Hematopoietic multipotent progenitor cell treated with erythropoietin and hydrocortisone succinate and interleukin-3 and kit ligand, for 8 days (in vitro differentiated cells): Measurements from ENCODE around the gene DMXL2.
"Not testable (repeated sequence)": the region's sequence is repeated elsewhere in the genome, so short reads cannot be mapped to it uniquely, and the experiment has no call there.

ENCODE experiments used
- DNase-seq: peaks from one replicate; pipeline ENCODE4 v3.0.0-alpha.2; 2015

The DMXL2 gene

GRCh38 chr15:51622604-51623370 is at the start of gene DMXL2:
TSS of gene DMXL2 (minus strand) at chr15:51622771. CDS start at chr15:51622545, 226 bp downstream.
- DNase-seq: peak; percentile 48

DNA sequence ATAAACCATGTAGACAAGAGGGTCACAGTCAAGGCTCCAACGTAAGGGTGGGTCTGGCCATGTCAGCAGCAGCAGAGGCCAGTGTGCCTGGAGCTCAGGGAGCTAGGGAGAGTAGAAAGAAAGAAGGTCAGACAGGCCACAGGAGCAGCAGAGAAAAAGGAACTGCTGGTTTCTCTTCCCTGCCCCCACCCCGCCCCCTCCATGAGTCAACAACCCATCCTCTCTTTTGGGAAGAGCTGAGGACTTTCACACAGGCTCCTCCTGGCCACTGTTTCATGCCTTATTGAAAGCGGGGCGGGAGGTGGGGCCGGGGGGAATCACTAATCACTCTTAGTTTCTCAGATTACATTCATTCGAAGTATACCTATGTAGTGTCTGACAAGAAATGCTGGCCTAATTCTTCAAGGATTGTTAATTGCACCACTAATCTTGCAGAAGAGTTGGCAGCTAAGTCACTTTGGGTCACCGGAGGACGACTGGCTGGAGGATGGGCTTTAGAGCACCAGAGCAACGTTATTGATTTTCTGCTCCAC is 49.6 kb upstream of the DMXL2 start:
- DNase-seq: no peak

DNA sequence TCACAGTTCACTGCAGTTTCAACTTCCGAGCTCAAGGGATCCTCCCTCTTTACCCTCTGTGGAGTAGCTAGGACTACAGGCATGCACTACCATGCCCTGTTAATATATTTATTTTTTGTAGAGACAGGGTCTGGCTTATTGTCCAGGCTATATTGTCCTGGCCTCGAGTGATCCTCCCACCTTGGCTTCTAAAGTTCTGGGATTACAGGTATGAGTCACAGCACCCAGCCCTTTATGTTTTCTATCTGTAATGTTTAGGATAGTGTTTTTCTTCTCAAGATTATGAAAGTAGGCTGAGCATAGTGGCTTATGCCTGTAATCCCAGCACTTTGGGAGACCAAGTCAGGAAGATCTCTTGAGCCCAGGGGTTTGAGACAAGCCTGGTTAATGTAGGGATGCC is 46.8 kb upstream of the DMXL2 start:
- DNase-seq: no peak

- DNase-seq: no peak
These were observed 45.9 kb upstream of the DMXL2 start for GRCh38 chr15:51668446-51668845.

DNA sequence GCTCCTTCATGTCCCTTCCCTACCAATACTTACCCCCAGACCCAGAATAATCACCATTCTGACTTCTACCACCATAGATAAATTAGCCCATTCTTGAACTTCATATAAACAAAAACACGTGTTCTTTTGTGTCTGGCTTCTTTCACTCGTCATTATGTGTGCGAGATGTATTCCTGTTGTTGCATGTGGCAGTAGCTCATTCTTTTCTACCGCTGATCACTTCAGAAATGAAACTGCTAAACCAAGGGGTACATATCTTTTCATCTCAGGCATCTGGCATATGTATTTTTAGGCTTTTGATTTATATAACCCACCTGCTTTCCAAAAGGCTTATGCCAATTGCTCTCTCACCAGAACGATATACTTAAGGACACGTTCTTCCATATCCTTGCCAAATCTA is 44.9 kb upstream of the DMXL2 start:
- no peak for DNase-seq

DNA sequence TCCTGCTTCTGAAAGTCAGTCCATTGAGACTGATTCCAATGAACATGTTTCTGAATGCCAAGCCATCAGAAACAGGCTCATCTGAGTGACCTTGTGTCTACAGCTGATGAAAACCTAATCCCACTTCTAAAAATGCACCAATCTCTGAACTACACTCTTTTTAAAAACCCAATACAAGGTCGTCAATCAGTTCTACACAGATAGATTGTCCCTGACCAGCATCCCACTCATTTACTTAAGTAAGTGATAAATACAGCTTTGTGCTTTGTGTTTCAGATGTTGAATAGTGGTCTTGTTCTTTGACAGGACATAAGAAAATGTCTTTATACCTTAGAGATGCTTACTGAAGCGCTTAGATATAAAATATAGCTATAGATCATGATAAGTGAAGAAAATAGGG is 38.5 kb upstream of the DMXL2 start:
- DNase-seq: no peak

- no peak for DNase-seq
These were observed 36.1 kb upstream of the DMXL2 start for GRCh38 chr15:51658664-51659063.

GRCh38 chr15:51655401-51656057 is 33.0 kb upstream of the DMXL2 start:
- DNase-seq: not testable (repeated sequence)

GRCh38 chr15:51652084-51652668 is 29.6 kb upstream of the DMXL2 start:
- peak; percentile 99 for DNase-seq

DNA sequence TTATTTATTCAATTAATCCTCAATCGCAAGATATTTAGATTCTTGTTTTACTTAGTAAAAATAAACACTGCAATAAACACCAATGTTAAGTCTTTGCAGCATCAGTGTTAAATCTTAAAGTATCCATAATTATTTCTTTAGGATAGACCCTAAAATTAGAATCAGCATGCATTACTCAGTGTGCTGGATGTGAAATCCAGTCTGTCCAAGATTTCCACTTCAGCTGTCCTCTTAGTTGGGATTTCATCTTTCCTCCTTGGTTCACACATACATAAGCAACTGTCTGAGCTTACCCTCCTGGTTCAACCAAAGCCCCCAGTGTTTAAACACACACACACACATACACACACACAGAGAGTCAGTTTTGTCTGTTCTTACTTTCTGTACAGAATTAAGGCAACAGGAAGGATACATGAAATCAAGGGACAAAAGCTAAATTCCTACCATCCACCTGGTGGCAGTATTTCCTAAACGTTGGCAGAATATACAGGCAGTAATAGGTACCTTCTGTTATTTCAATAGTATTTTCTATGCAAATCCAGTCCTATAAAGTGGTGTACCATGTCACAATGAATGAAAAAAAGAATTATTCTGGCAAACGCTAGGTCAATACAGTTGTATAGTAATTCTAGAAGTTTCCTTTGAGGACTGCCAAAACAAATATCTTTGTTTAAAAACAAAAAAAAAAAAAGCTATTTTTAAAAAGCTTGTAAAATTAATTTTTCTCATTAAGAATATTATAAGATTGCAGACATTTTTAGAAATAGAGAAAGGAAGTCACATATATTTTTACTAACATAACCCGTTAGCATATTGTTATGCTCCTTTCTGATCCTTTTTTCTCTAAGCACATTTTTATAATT is 27.3 kb upstream of the DMXL2 start:
- peak; percentile 92 for DNase-seq

DNA sequence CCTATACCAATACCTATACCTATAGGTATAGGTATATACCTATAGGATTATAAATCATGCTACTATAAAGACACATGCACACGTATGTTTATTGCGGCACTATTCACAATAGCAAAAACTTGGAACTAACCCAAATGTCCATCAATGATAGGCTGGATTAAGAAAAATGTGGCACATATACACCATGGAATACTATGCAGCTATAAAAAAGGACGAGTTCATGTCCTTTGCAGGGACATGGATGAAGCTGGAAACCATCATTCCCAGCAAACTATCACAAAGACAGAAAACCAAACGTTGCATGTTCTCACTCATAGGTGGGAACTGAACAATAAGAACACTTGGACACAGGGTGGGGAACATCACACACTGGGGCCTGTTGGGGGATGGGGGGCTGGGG is 26.1 kb upstream of the DMXL2 start:
- not testable (repeated sequence) for DNase-seq

- DNase-seq: not testable (repeated sequence)
These were observed 25.5 kb upstream of the DMXL2 start for GRCh38 chr15:51648101-51648500.

DNA sequence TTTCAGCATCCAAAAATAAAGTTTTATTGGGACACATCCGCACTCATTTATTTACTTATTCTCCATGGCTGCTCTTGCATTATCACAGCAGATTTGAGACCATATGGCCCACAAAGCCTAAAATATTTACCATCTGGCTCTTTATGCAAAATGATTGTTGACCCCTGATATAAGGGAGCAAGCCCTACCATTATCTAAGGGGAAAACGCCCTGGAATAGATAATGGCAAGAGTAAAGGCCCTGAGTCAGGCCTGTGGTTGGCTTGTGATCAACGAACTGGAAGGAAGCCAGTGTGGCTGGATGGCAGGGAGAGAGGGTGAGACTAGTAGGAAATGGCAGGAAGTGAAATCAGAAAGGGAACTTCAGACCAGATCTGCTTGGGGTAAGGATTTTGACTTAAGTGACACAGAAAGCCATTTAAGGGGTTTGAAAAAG is 24.6 kb upstream of the DMXL2 start:
- peak; percentile 96 for DNase-seq

- DNase-seq: no peak
These were observed 20.1 kb upstream of the DMXL2 start for GRCh38 chr15:51642696-51643095.

GRCh38 chr15:51641490-51642130 is 19.0 kb upstream of the DMXL2 start:
- DNase-seq: no peak

DNA sequence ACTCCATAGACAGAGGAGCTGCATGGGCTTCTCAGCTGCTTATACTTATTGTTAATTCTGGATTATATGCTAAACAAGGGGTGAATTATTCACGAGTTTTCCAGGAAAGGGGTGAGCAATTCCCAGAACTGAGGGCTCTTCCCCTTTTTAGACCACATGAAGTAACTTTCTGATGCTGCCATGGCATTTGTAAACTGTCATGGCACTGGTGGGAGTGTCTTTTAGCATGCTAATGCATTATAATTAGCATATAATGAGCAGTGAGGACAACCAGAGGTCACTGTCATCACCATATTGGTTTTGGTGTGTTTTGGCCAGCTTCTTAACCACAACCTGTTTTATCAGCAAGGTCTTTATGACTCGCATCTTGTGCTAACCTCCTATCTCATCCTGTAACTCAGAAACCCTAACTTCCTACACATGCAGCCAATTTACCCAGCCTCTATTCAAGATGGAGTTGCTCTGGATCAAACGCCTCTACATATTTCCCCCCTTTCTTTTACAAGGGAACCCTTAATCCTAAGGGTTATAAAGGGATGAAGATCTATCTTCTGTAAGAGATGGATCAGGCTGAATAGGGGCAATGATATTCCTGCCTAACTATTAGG is 12.1 kb upstream of the DMXL2 start:
- peak; percentile 33 for DNase-seq

DNA sequence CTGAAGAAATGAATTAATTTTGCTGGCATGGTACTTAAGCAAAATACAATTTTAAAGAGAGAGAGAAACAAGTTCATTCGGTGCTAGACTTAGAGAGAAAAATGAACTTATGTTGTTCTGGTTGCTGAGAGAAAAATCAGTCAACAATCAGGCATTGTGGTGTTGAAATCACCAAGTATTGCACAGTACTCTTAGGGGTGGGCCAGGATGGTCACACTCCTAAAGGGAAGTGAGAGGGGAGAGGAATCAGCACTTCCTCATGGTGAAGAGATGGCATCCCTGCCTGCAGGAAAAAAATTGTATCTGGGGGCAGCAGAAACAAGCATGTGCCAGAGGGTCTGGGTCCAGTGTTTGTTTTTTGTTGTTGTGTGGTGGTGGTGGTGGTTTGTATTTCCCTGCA is 7.0 kb upstream of the DMXL2 start:
- no peak for DNase-seq

DNA sequence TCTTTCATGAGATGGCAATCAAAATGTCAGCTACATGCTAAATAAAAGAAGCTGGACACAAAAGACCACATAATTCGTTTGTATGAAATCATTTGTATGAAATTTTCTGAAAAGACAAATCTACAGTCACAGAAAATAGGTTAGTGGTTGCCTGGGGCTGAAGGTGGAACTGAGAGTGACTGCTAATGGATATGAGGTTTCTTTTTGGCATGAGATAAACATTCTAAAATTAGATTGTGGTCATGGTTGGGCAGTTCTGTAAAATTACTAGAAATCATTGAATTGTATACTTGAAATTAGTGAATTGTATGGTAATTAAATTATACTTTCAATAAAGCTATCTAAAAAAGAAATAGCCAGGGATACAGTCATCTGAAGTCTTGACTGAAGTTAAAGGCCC is 2.7 kb upstream of the DMXL2 start:
- DNase-seq: no peak

DNA sequence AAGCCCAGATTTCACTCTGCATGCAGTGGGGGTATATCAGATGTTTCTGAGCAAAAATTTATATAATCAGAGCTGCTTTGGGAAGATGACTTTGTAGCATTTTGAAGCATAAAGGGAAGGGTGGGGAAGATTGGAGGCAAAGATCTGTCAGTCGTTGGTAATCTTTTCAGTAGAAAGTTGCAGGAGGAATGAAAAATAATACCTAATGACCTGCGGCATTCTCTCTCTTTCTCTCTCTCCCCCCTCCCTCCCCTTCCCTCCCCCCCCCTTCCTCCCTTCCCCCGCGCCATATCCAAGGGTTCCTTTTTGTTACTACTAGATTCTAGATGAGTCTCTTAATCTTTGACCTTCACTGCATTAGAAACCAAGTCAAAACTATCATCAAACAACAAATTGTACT is 1.5 kb upstream of the DMXL2 start:
- no peak for DNase-seq

DNA sequence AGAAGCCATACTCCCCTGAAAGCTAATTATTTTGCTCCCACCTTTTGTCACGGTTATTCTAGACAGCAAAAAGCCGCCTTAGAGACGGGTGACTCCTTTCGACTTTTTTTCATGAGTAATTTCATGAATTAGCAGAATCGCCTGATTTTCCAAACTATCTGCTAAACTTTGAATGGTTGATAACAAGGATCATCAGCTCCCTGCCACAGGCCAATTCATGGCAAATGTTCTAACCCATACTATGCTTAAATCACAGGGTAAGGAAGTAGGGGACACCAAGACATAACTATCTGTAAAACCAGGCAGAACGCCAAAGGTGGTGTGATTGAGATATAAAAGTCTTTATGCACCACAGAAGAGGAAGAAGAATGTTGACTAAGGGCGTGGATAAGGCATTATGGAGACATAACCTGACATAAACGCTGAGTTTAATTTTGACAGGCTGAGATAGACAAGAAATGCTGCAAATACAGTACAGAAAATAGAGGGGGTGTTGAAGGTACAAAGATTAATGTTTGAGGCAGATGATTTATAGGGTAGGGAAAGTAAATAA is 891 bp upstream of the DMXL2 start:
- peak; percentile 77 for DNase-seq

DNA sequence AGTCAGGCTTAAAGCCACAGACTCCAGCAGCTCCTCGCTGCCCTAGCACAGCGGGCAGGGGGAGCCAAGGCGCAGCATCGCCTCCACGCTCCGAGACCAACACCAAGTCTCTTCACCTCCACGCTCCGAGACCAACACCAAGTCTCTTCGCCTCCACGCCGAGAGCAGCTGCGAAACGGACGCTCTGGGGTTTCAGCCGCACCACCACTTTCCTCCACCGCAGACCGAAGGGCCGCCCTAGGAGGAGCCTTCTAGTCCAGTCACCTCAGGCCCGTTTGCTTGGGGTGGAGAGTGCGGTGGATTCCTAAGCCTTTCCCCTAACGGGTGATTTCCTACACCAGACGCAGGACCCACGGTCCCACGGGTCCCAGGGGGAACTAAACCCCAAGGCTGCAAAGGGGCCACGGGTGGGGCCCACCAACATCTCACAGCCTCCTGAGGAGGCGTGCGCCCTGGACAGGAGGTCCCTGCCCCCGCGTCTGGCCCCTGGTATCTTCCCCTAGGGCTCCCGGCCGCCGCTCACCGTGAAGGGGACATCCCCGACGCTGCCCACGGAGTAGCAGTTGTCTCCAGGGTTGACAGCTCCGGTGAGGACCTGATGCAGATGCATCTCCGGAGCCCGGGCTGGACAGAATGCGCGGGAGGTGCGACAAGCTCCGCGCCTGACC is 501 bp downstream of the DMXL2 start:
- DNase-seq: peak; percentile 12
